IMR-90 (cell line): Measurements from ENCODE around the gene TMEM40. TPM values are rescaled to one million over a fixed set of nuclear protein-coding genes. Genes with fewer than 3 reads are reported as not detected.

Experiments
- ATAC-seq: fragments of 200-7000 bp; cut with Tn5 transposase; 2 replicates; pipeline ENCODE4 v1.9.1; 2020; ENCODE audit warnings: low read depth, mild to moderate bottlenecking, moderate library complexity
- BruUV-seq: library from RNA; stranded (reverse); fragments of 400-500 nt; replicated peaks from 2 replicates; lab custom pipeline; 2021; lab: Mats Ljungman, UMichigan
- CTCF ChIA-PET: fragments of 300-600 bp; formaldehyde crosslinking; extraction: SDS; loops from one replicate; lab custom pipeline; 2021; ENCODE audit warnings: antibody characterized with exemption; lab: Yijun Ruan, JAX
- POLR2A ChIA-PET: fragments of 300-600 bp; sonication (Branson Sonifier 250); formaldehyde crosslinking; loops from one replicate; lab custom pipeline; 2022; ENCODE audit warnings: antibody characterized with exemption; ENCODE audit not compliant: unreplicated experiment; lab: Charles Lee
- DNase-seq: peaks from one replicate; pipeline ENCODE4 v3.0.0; 2013
- H2AFZ ChIP-seq: replicated peaks from 2 replicates; pipeline ENCODE3; 2013; ENCODE audit warnings: low read length, mild to moderate bottlenecking; ENCODE audit not compliant: poor library complexity
- H2AK5ac ChIP-seq: 2 replicates; pipeline ENCODE4 v1.6.1; 2013; ENCODE audit warnings: low read depth, low read length, inconsistent platforms
- H2AK9ac ChIP-seq: replicated peaks from 2 replicates; pipeline ENCODE3; 2013; ENCODE audit warnings: mild to moderate bottlenecking, low read depth, low read length, moderate library complexity; ENCODE audit not compliant: poor library complexity
- H2BK120ac ChIP-seq: 2 replicates; pipeline ENCODE4 v1.6.1; 2013; ENCODE audit warnings: low read depth, low read length, inconsistent platforms
- H2BK15ac ChIP-seq: 3 replicates; pipeline ENCODE4 v1.6.1; 2013; ENCODE audit warnings: low read depth, low read length, inconsistent platforms
- H2BK20ac ChIP-seq: 2 replicates; pipeline ENCODE4 v1.6.1; 2013; ENCODE audit warnings: low read depth, mild to moderate bottlenecking, inconsistent platforms, low read length, moderate library complexity
- H2BK5ac ChIP-seq: 2 replicates; pipeline ENCODE4 v1.6.1; 2013; ENCODE audit warnings: mild to moderate bottlenecking, low read depth, low read length, inconsistent platforms; ENCODE audit not compliant: poor library complexity, severe bottlenecking
- H3K14ac ChIP-seq: replicated peaks from 2 replicates; pipeline ENCODE4 v1.6.1; 2013; ENCODE audit warnings: low read depth, low read length, inconsistent platforms
- H3K18ac ChIP-seq: 2 replicates; pipeline ENCODE4 v1.6.1; 2013; ENCODE audit warnings: low read depth, low read length, control low read depth
- H3K23ac ChIP-seq: 2 replicates; pipeline ENCODE4 v1.6.1; 2013; ENCODE audit warnings: low read depth, low read length, inconsistent platforms
- H3K27ac ChIP-seq: 2 replicates; pipeline ENCODE4 v1.5.1; 2013; ENCODE audit warnings: mild to moderate bottlenecking, control low read depth, low read length; ENCODE audit not compliant: insufficient read depth
- H3K27me3 ChIP-seq: 2 replicates; pipeline ENCODE4 v1.6.1; 2013; ENCODE audit warnings: low read length; ENCODE audit not compliant: control insufficient read depth, insufficient read depth
- H3K36me3 ChIP-seq: 2 replicates; pipeline ENCODE4 v1.6.1; 2013; ENCODE audit warnings: low read length, mixed read lengths; ENCODE audit not compliant: control insufficient read depth, insufficient read depth
- H3K4ac ChIP-seq: 2 replicates; pipeline ENCODE4 v1.6.1; 2013; ENCODE audit warnings: low read depth, low read length, inconsistent platforms
- H3K4me1 ChIP-seq: 2 replicates; pipeline ENCODE4 v1.6.1; 2013; ENCODE audit warnings: low read length, mixed read lengths; ENCODE audit not compliant: control insufficient read depth, insufficient read depth
- H3K4me2 ChIP-seq: 2 replicates; pipeline ENCODE4 v1.6.1; 2013; ENCODE audit warnings: low read depth, mild to moderate bottlenecking, control low read depth, low read length, moderate library complexity
- H3K4me3 ChIP-seq: 2 replicates; pipeline ENCODE4 v1.5.1; 2013; ENCODE audit warnings: low read depth, mild to moderate bottlenecking, control low read depth, low read length, moderate library complexity; ENCODE audit not compliant: insufficient read depth
- H3K56ac ChIP-seq: 2 replicates; pipeline ENCODE4 v1.6.1; 2013; ENCODE audit warnings: low read length, inconsistent platforms; ENCODE audit not compliant: insufficient read depth; ENCODE audit errors: extremely low read depth
- H3K79me1 ChIP-seq, 2 experiments: 2 replicates each; pipeline ENCODE4 v1.6.1; 2013; ENCODE audit warnings: low read length in 2 of 2, inconsistent platforms in 1 of 2, low read depth in 1 of 2
- H3K9ac ChIP-seq: 2 replicates; pipeline ENCODE4 v1.6.1; 2013; ENCODE audit warnings: low read depth, low read length, control low read depth
- H3K9me1 ChIP-seq: 2 replicates; pipeline ENCODE4 v1.6.1; 2013; ENCODE audit warnings: low read length, inconsistent platforms; ENCODE audit not compliant: insufficient read depth
- H3K9me3 ChIP-seq: 2 replicates; pipeline ENCODE4 v1.6.1; 2013; ENCODE audit warnings: low read length; ENCODE audit not compliant: control insufficient read depth, insufficient read depth
- H4K20me1 ChIP-seq: 2 replicates; pipeline ENCODE4 v1.6.1; 2013; ENCODE audit warnings: low read length, inconsistent platforms; ENCODE audit not compliant: insufficient read depth
- H4K5ac ChIP-seq: 2 replicates; pipeline ENCODE4 v1.6.1; 2013; ENCODE audit warnings: mild to moderate bottlenecking, low read depth, low read length, control low read depth
- H4K8ac ChIP-seq, 2 experiments: 2 replicates each; pipeline ENCODE4 v1.6.1; 2013; ENCODE audit warnings: low read depth in 2 of 2, low read length in 2 of 2, control low read depth in 1 of 2, inconsistent platforms in 1 of 2
- H4K91ac ChIP-seq: 2 replicates; pipeline ENCODE4 v1.6.1; 2013; ENCODE audit warnings: low read depth, low read length, inconsistent platforms; ENCODE audit not compliant: insufficient read depth
- BHLHE40 ChIP-seq: fragments of 150-350 bp; IDR thresholded peaks from 2 replicates; pipeline ENCODE4 v1.6.1; 2016; ENCODE audit warnings: mild to moderate bottlenecking, low read depth, low read length
- CEBPB ChIP-seq: IDR thresholded peaks from 2 replicates; pipeline ENCODE4 v1.6.1; 2012; ENCODE audit warnings: low read depth, low read length, improper control_type of control experiment
- CHD1 ChIP-seq: IDR thresholded peaks from 2 replicates; pipeline ENCODE4 v1.6.1; 2012; ENCODE audit warnings: low read depth, low read length, improper control_type of control experiment
- FOS ChIP-seq: fragments of 150-350 bp; IDR thresholded peaks from 2 replicates; pipeline ENCODE4 v1.6.1; 2016; ENCODE audit warnings: low read depth, low read length
- MAFK ChIP-seq: IDR thresholded peaks from 2 replicates; pipeline ENCODE4 v1.6.1; 2012; ENCODE audit warnings: low read depth, low read length, improper control_type of control experiment
- MAZ ChIP-seq: IDR thresholded peaks from 2 replicates; pipeline ENCODE4 v1.6.1; 2012; ENCODE audit warnings: low read depth, mild to moderate bottlenecking, low read length, improper control_type of control experiment, moderate library complexity, borderline replicate concordance
- MXI1 ChIP-seq: IDR thresholded peaks from 2 replicates; pipeline ENCODE4 v1.6.1; 2012; ENCODE audit warnings: low read depth, mild to moderate bottlenecking, low read length, moderate library complexity, borderline replicate concordance
- NFE2L2 ChIP-seq: fragments of 150-350 bp; IDR thresholded peaks from 2 replicates; pipeline ENCODE4 v1.6.1; 2016; ENCODE audit warnings: low read depth, mild to moderate bottlenecking, low read length
- POLR2A ChIP-seq: IDR thresholded peaks from 2 replicates; pipeline ENCODE4 v1.6.1; 2012; ENCODE audit warnings: mild to moderate bottlenecking, low read depth, low read length
- RAD21 ChIP-seq: IDR thresholded peaks from 2 replicates; pipeline ENCODE4 v1.6.1; 2012; ENCODE audit warnings: low read length, improper control_type of control experiment
- RCOR1 ChIP-seq: IDR thresholded peaks from 2 replicates; pipeline ENCODE4 v1.6.1; 2012; ENCODE audit warnings: mild to moderate bottlenecking, low read length, improper control_type of control experiment; ENCODE audit not compliant: insufficient replicate concordance
- RFX5 ChIP-seq: IDR thresholded peaks from 2 replicates; pipeline ENCODE4 v1.8.0; 2012; ENCODE audit warnings: low read depth, mild to moderate bottlenecking, low read length, moderate library complexity
- SMC3 ChIP-seq: fragments of 150-350 bp; IDR thresholded peaks from 2 replicates; pipeline ENCODE4 v1.6.1; 2016; ENCODE audit warnings: low read depth, mild to moderate bottlenecking, antibody characterized with exemption, low read length, moderate library complexity
- USF2 ChIP-seq: fragments of 150-350 bp; IDR thresholded peaks from 2 replicates; pipeline ENCODE4 v1.6.1; 2017; ENCODE audit warnings: mild to moderate bottlenecking, antibody characterized with exemption, low read length, low read depth
- WGBS, 2 experiments: methylation state at CpG; one replicate each; pipeline versions ENCODE4 v1.1.5 to v1.1.7; 2013; ENCODE audit warnings: missing lambda C conversion rate in 2 of 2; ENCODE audit not compliant: insufficient read length in 1 of 2; ENCODE audit errors: extremely low coverage in 2 of 2; 5-methylcytosine and 5-hydroxymethylcytosine counted together
- dilution Hi-C: fragments of 300-500 bp; cut with HindIII; formaldehyde crosslinking; loops from one replicate; pipeline ENCODE4 v1.14.3; 2018; ENCODE audit warnings: low sequenced_read_pairs; ENCODE audit not compliant: unreplicated experiment
- in situ Hi-C: fragments of 300-500 bp; cut with MboI; formaldehyde crosslinking; loops from 3 replicates; pipeline ENCODE4 v1.14.3; 2019; ENCODE audit warnings: low sequenced_read_pairs, inconsistent platforms, mixed read lengths
- intact Hi-C: fragments of 100-400 bp; cut with micrococcal nuclease; formaldehyde crosslinking; loops from 2 replicates; pipeline ENCODE4 v1.10.0; 2022
- polyA plus RNA-seq, 3 experiments: library from polyadenylated mRNA; depleted of rRNA; stranded (reverse); fragments of >200 nt; gene quantifications; 2 replicates each; pipeline ENCODE4 v1.2.3, GENCODE V29; 2012; ENCODE audit warnings: low replicate concordance in 1 of 3
- total RNA-seq: library from RNA; depleted of rRNA; stranded (reverse); fragments of >200 nt; gene quantifications from 2 replicates; pipeline ENCODE4 v1.2.3, GENCODE V29; 2012
- TF ChIP-seq, protein P1 (sequence below): conservative IDR thresholded peaks from 2 replicates; pipeline ENCODE4 v1.5.1; 2012; ENCODE audit warnings: mild to moderate bottlenecking, low read depth, low read length, improper control_type of control experiment
- TF ChIP-seq, protein P2 (sequence below): fragments of 150-350 bp; IDR thresholded peaks from 2 replicates; pipeline ENCODE4 v1.6.1; 2016; ENCODE audit warnings: low read depth, mild to moderate bottlenecking, low read length, moderate library complexity, borderline replicate concordance

TMEM40 gene
- total and polyA plus RNA-seq, 2 of the 4 experiments (the other 2 are of a cell fraction), result 0.27 TPM; not detected in 1

DNA sequence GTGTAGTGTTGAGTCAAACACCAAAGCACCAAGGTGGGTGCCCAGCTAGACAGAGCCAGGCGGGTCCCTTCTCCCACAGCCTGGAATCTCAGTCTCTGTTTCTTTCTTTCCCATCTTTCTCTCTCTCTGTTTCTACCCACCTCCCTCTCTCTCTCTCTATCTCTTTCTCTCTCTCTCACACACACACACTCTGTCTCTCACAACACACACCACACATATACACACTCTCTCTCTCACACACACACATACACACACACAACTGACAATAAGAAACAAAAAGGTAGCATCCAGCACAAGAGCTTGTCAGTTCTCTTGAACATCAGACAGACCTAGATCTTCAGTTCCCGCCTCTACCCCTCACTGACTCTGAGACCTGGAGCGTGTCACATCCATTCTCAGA, 2.4 kb downstream of the TMEM40 start:
- intact Hi-C loops, result no loop called here
- dilution Hi-C loops, result no loop called here
- Histone ChIP-seq H3K4ac (no peak overlapping the region), H3K9me1 (peaks cover 10% of the 10 kb centered on the region; the same call in 1 of the 2 replicates), H3K4me3 (no peak overlapping the region), H3K23ac (no peak overlapping the region), H3K9ac (no peak overlapping the region), H3K14ac (no peak overlapping the region), H2BK20ac (no peak overlapping the region), H3K36me3 (no peaks in the 10 kb centered on the region), H3K79me1 (no peaks in the 10 kb centered on the region), H2BK5ac (peak overlapping the region; percentile 26), H2BK15ac (no peak overlapping the region), H4K20me1 (no peaks in the 10 kb centered on the region), H3K4me1 (peaks cover 15% of the 10 kb centered on the region), H3K56ac (no peak overlapping the region), H2BK120ac (no peak overlapping the region), H3K18ac (no peak overlapping the region), H3K9me3 (no peaks in the 10 kb centered on the region), H4K5ac (no peak overlapping the region), H3K27me3 (no peaks in the 10 kb centered on the region), H3K27ac (no peak overlapping the region), H2AK5ac (no peak overlapping the region), H4K91ac (no peak overlapping the region), H3K4me2 (no peak overlapping the region), H2AK9ac (no peak overlapping the region), H4K8ac (no peak overlapping the region), H2AFZ (no peak overlapping the region)
- in situ Hi-C loops, result no loop called here
- ATAC-seq (no peak), DNase-seq (no peak)
- no TSS peak for BruUV-seq
- WGBS, 2 experiments, result 89% methylated on average over 3 of the region's 3 CpGs; no CpG with 5 or more reads in 1 of the 2 experiments
- TF ChIP-seq MXI1 (no peak), USF2 (no peak), RAD21 (no peak), CHD1 (no peak), NFE2L2 (no peak), RFX5 (no peak), BHLHE40 (no peak), FOS (no peak), MAZ (no peak), POLR2A (no peak), RCOR1 (no peak), SMC3 (no peak), CEBPB (no peak), MAFK (no peak)
- TF ChIP-seq, protein P1, sequence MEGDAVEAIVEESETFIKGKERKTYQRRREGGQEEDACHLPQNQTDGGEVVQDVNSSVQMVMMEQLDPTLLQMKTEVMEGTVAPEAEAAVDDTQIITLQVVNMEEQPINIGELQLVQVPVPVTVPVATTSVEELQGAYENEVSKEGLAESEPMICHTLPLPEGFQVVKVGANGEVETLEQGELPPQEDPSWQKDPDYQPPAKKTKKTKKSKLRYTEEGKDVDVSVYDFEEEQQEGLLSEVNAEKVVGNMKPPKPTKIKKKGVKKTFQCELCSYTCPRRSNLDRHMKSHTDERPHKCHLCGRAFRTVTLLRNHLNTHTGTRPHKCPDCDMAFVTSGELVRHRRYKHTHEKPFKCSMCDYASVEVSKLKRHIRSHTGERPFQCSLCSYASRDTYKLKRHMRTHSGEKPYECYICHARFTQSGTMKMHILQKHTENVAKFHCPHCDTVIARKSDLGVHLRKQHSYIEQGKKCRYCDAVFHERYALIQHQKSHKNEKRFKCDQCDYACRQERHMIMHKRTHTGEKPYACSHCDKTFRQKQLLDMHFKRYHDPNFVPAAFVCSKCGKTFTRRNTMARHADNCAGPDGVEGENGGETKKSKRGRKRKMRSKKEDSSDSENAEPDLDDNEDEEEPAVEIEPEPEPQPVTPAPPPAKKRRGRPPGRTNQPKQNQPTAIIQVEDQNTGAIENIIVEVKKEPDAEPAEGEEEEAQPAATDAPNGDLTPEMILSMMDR, result no peak
- TF ChIP-seq, protein P2, sequence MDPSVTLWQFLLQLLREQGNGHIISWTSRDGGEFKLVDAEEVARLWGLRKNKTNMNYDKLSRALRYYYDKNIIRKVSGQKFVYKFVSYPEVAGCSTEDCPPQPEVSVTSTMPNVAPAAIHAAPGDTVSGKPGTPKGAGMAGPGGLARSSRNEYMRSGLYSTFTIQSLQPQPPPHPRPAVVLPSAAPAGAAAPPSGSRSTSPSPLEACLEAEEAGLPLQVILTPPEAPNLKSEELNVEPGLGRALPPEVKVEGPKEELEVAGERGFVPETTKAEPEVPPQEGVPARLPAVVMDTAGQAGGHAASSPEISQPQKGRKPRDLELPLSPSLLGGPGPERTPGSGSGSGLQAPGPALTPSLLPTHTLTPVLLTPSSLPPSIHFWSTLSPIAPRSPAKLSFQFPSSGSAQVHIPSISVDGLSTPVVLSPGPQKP, result no peak
- POLR2A ChIA-PET, result no interaction called here
- CTCF ChIA-PET, result no interaction called here
